Activated naive CD8-positive, alpha-beta T cell treated with anti-CD3 and anti-CD28 coated beads, Interleukin-2, amount 50 U/mL, for 24 hours (primary cell): ENCODE measurements around the gene PAX3.

Source experiments
- ATAC-seq: fragments of 150-1000 bp; cut with Tn5 transposase; one replicate; pipeline ENCODE4 v1.10.0; 2021
- DNase-seq: peaks from one replicate; pipeline ENCODE4 v3.0.0; 2021
- H3K27ac Mint-ChIP-seq: one replicate; pipeline ENCODE4 v1.8.0; 2021; ENCODE audit warnings: mild to moderate bottlenecking, mixed read lengths
- H3K27me3 Mint-ChIP-seq: one replicate; pipeline ENCODE4 v1.8.0; 2021; ENCODE audit warnings: mixed read lengths
- H3K36me3 Mint-ChIP-seq: one replicate; pipeline ENCODE4 v1.8.0; 2021; ENCODE audit warnings: low read depth, mixed read lengths
- H3K4me1 Mint-ChIP-seq: one replicate; pipeline ENCODE4 v1.8.0; 2021; ENCODE audit warnings: mixed read lengths
- H3K4me3 Mint-ChIP-seq: one replicate; pipeline ENCODE4 v1.8.0; 2021; ENCODE audit warnings: mild to moderate bottlenecking, moderate library complexity, mixed read lengths
- H3K9me3 Mint-ChIP-seq: one replicate; pipeline ENCODE4 v1.8.0; 2021; ENCODE audit warnings: mixed read lengths

PAX3 gene

DNA sequence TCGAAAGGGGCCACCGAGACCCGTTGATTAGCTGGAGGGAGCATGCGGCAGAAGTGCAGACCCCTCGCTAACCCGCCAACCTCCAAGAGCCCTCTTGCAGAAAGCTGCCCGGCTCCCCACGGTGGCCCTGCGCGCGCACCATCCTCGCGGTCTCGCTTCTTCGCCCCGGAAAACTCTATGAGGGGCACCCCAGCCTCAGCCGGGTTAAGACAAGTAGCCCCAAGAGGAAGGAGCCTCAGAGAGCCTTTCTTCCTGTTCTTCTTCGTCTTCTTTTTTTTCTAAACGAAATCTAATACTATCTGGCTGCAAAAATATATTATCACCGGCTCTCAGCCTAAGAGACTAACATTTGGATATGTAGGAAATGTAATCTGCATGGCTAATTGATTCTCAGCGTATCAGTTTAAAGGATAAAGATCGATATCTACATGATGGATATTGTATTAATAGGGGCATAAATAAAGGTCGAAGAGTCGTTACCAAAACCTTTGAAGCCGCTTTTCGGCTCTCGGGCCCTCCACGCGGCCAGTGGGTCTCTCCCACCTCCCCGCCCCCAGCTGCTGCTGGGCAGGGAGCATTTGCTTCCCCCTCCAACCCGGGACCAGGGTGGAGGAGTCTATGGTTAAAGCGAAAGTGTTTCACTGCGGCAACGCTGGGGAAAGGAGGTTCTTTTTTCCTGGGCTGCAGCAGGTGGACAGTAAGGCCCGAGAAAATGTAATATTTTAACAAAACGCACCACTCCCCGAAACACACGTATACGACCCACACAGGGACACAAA is 6.1 kb upstream of the PAX3 start:
- DNase-seq (no peak), ATAC-seq (no peak)
- Mint-ChIP-seq H3K4me1 (peaks cover 28% of the 10 kb centered on the region), H3K27me3 (peaks cover 95% of the 10 kb centered on the region), H3K9me3 (peaks cover 7% of the 10 kb centered on the region), H3K4me3 (peak overlapping the region; percentile 69), H3K36me3 (peaks cover 6% of the 10 kb centered on the region), H3K27ac (no peak overlapping the region)

GRCh38 chr2:222303828-222304736 is 5.3 kb upstream of the PAX3 start:
- no peak overlapping the region for H3K27ac Mint-ChIP-seq
- H3K4me1 Mint-ChIP-seq, result peaks cover 30% of the 10 kb centered on the region
- ATAC-seq (no peak), DNase-seq (no peak)
- H3K27me3 Mint-ChIP-seq, result peaks cover 95% of the 10 kb centered on the region
- peak overlapping the region; percentile 32 for H3K4me3 Mint-ChIP-seq
- H3K36me3 Mint-ChIP-seq, result peaks cover 6% of the 10 kb centered on the region
- H3K9me3 Mint-ChIP-seq, result peaks cover 11% of the 10 kb centered on the region

GRCh38 chr2:222303045-222303827 is 4.4 kb upstream of the PAX3 start:
- Mint-ChIP-seq H3K4me3 (no peak overlapping the region), H3K9me3 (peaks cover 12% of the 10 kb centered on the region), H3K36me3 (peaks cover 6% of the 10 kb centered on the region), H3K27ac (no peak overlapping the region), H3K27me3 (peaks cover 93% of the 10 kb centered on the region), H3K4me1 (peaks cover 30% of the 10 kb centered on the region)
- no peak for ATAC-seq
- DNase-seq, result no peak

DNA sequence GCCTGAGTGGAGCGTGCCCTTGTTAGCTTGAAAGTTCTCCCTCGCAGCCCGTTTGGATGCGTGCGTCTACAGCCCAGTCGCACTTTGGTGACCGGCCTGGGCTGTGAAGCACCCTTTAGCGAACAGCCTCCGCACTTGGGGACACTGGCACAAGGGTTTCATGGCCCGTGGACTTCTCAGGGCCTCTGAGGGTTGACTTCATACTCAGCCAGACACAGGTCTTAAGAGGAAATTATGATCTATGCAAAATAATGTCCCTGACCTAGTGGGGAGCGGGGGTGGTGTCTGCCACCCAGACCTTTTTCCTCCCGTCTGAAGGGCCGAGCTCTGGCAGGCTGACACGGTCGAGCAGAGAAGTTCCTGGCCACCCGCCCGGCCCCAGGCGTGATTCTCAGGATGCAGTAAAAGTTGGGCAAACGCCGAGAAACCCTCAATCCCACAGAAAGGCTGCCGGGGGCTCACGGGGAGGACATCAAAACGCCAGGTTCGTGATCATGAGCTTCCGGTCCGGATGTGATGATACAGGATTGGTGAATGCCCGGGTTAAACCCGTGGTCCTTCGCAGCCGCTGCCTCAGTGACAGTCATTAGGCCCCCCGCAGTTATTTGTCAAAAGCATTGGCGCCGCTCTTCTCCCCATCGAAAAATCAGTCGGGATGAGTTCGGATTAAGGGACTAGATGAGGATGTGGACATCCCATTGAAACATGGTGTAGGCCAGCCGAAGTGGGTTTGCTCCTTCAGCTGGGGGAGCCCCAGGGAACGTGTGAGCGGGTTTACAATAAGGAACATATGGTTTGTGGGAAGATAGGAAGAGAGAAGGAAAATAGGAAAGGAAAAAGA is 3.6 kb upstream of the PAX3 start:
- ATAC-seq (no peak), DNase-seq (no peak)
- Mint-ChIP-seq H3K36me3 (peaks cover 5% of the 10 kb centered on the region), H3K4me3 (no peak overlapping the region), H3K9me3 (peaks cover 12% of the 10 kb centered on the region), H3K4me1 (peaks cover 33% of the 10 kb centered on the region), H3K27ac (no peak overlapping the region), H3K27me3 (peaks cover 91% of the 10 kb centered on the region)

DNA sequence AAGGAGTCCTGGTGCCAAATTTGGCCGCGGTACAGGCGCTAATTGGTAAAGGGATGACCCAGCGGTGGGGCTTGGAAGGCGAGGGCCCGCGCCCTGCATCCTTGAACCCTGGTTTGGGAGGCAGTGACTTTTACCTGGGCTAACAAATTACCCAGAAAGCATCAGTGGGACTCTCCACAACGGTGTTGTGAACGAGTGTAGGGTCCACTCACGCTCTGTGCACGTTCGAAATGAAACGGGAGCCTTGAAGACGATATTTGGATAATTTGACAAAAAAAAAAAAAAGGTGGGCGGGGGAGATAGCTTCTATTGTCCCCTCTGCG is 3.0 kb upstream of the PAX3 start:
- DNase-seq (no peak), ATAC-seq (no peak)
- peaks cover 36% of the 10 kb centered on the region for H3K4me1 Mint-ChIP-seq
- peaks cover 12% of the 10 kb centered on the region for H3K9me3 Mint-ChIP-seq
- peaks cover 91% of the 10 kb centered on the region for H3K27me3 Mint-ChIP-seq
- peaks cover 3% of the 10 kb centered on the region for H3K36me3 Mint-ChIP-seq
- no peak overlapping the region for H3K27ac Mint-ChIP-seq
- H3K4me3 Mint-ChIP-seq, result no peak overlapping the region

GRCh38 chr2:222301053-222301795 is 2.4 kb upstream of the PAX3 start:
- Mint-ChIP-seq H3K27me3 (peaks cover 91% of the 10 kb centered on the region), H3K4me3 (no peak overlapping the region), H3K36me3 (peaks cover 3% of the 10 kb centered on the region), H3K9me3 (peaks cover 12% of the 10 kb centered on the region), H3K27ac (no peak overlapping the region), H3K4me1 (peaks cover 32% of the 10 kb centered on the region)
- DNase-seq (no peak), ATAC-seq (no peak)

- H3K4me3 Mint-ChIP-seq, result no peak overlapping the region
- no peak overlapping the region for H3K27ac Mint-ChIP-seq
- no peak for DNase-seq
- peaks cover 34% of the 10 kb centered on the region for H3K4me1 Mint-ChIP-seq
- peaks cover 94% of the 10 kb centered on the region for H3K27me3 Mint-ChIP-seq
- peaks cover 12% of the 10 kb centered on the region for H3K9me3 Mint-ChIP-seq
- H3K36me3 Mint-ChIP-seq, result peaks cover 3% of the 10 kb centered on the region
- no peak for ATAC-seq
Observed at GRCh38 chr2:222300726-222301052, 1.9 kb upstream of the PAX3 start.

DNA sequence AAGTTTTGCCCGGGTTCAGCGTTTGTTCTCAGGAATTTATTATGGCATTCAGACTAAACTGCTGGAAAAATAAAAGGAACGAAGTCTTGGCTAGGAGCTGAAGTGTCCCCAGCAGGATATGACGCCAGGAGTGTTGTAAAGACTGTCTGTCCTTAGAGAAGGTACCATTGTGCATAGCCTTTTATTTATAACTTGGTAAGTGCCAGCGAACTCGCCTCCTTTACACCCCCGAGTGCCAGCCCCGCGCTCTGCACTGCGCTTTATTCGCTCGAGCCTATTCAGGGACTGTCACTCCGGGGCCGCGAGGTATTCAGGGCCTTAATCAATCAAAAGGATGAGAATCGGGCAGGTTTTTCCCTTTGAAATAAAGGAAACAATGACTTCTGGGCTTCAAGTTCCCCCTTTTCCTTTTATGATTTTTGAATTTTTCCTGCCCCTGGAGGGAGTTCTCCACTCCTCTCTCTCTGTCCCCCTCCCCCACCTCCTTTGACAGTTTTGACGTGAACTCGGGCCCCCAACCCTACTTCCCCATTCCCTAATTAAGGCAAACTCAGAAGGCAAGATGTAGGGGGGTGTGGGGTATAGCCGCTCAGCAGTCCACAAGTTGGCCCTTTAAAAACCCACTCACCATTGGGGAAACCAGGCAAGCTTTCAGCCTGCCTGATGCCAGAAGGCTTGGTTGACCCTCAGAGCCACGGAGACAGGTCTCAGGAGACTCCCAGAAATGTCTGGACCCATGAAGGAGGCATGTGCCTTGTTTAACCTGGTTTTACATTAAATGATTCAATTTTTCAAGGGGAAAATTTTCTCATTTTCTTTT is 1.3 kb upstream of the PAX3 start:
- Mint-ChIP-seq H3K36me3 (peaks cover 5% of the 10 kb centered on the region), H3K27ac (no peak overlapping the region), H3K9me3 (peaks cover 12% of the 10 kb centered on the region), H3K4me1 (peaks cover 35% of the 10 kb centered on the region), H3K27me3 (peaks cover 95% of the 10 kb centered on the region), H3K4me3 (no peak overlapping the region)
- no peak for DNase-seq
- ATAC-seq, result no peak

DNA sequence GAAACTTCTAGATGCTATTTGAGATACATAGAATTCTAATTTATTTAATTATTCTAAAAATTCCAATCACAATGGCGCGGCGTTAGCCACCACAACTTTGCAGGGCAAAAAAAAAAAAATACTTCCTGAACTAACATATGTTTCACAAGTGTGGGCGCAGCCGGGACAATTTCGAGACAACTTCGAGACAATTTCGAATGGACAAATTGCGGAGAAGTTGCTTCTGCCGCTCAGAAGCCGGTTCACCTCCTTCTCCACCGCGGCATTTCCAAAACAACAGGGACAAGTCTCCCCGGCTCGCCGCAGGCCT is 842 bp downstream of the PAX3 start:
- no peak for ATAC-seq
- no peak for DNase-seq
- H3K36me3 Mint-ChIP-seq, result peaks cover 2% of the 10 kb centered on the region

GRCh38 chr2:222297600-222297935 is 1.2 kb downstream of the PAX3 start:
- no peak for DNase-seq
- peaks cover 2% of the 10 kb centered on the region for H3K36me3 Mint-ChIP-seq
- no peak overlapping the region for H3K4me3 Mint-ChIP-seq
- ATAC-seq, result no peak
- H3K9me3 Mint-ChIP-seq, result peaks cover 5% of the 10 kb centered on the region
- H3K4me1 Mint-ChIP-seq, result peaks cover 23% of the 10 kb centered on the region
- peaks cover 92% of the 10 kb centered on the region for H3K27me3 Mint-ChIP-seq
- H3K27ac Mint-ChIP-seq, result no peak overlapping the region

More for the DNA sequence above, 842 bp downstream of the PAX3 start:
- H3K4me1 Mint-ChIP-seq, result peaks cover 27% of the 10 kb centered on the region
- no peak overlapping the region for H3K4me3 Mint-ChIP-seq
- H3K27me3 Mint-ChIP-seq, result peaks cover 92% of the 10 kb centered on the region
- no peak overlapping the region for H3K27ac Mint-ChIP-seq
- peaks cover 9% of the 10 kb centered on the region for H3K9me3 Mint-ChIP-seq

DNA sequence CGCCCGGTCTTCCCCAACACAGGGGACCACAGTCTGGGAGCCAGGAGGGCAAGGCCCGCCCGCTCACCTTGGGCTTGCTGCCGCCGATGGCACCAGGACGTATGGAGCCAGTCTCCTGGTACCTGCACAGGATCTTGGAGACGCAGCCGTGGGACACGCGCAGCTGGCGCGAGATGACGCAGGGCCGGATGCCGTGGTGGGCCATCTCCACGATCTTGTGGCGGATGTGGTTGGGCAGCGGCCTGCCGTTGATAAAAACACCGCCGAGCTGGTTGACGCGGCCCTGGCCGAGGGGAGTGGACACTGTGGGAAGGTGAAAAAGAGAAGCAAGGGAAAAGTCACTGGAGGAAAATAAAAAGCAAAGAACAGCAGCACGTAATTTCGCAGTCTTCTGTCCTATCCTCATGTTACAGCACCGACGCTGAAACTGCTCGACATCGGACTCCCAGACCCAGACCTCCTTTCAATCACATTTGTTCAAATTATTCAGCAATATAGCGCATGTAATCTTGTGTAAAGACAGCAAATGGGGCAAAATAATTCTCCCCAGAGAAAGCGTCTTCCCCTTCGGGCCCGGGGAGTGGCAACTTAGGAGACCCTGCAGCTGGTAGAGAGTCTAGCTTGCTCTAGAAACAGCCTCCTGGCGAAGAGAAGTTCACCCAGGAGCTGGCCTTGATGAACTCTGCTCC is 1.7 kb downstream of the PAX3 start:
- peaks cover 22% of the 10 kb centered on the region for H3K4me1 Mint-ChIP-seq
- peaks cover 92% of the 10 kb centered on the region for H3K27me3 Mint-ChIP-seq
- ATAC-seq (no peak), DNase-seq (no peak)
- peaks cover 2% of the 10 kb centered on the region for H3K36me3 Mint-ChIP-seq
- H3K27ac Mint-ChIP-seq, result no peak overlapping the region
- no peak overlapping the region for H3K4me3 Mint-ChIP-seq
- H3K9me3 Mint-ChIP-seq, result peaks cover 5% of the 10 kb centered on the region

- DNase-seq (no peak), ATAC-seq (no peak)
- Mint-ChIP-seq H3K27ac (no peak overlapping the region), H3K4me1 (peaks cover 22% of the 10 kb centered on the region), H3K27me3 (peaks cover 93% of the 10 kb centered on the region), H3K4me3 (no peak overlapping the region), H3K36me3 (peaks cover 2% of the 10 kb centered on the region), H3K9me3 (peaks cover 5% of the 10 kb centered on the region)
Observed at GRCh38 chr2:222296311-222296741, 2.5 kb downstream of the PAX3 start.
